NCI-H526 treated with DMSO at 0.1 percent for 48 hours (cell line): ENCODE results near the gene RPL9.
"Not testable (repeated sequence)": the region's sequence is repeated elsewhere in the genome, so short reads cannot be mapped to it uniquely, and the experiment has no call there.

Experiments
- DNase-seq: peaks from one replicate; lab custom pipeline; 2025; lab: John Stamatoyannopoulos, UW

Gene RPL9

GRCh38 chr4:39466747-39467146 lies 8.0 kb upstream of the RPL9 start:
- no peak for DNase-seq

GRCh38 chr4:39464886-39465501 lies 6.3 kb upstream of the RPL9 start:
- DNase-seq: no peak

GRCh38 chr4:39458161-39458504 lies 589 bp downstream of the RPL9 start:
- not testable (repeated sequence) for DNase-seq

- no peak for DNase-seq
These were observed 1.6 kb downstream of the RPL9 start for GRCh38 chr4:39456946-39457763.

GRCh38 chr4:39455486-39455885 lies 3.2 kb downstream of the RPL9 start:
- no peak for DNase-seq

GRCh38 chr4:39453738-39454137 lies 5.0 kb downstream of the RPL9 start:
- DNase-seq: no peak

GRCh38 chr4:39452860-39453587 lies 5.7 kb downstream of the RPL9 start:
- DNase-seq: no peak

- no peak for DNase-seq
These were observed 6.4 kb downstream of the RPL9 start for GRCh38 chr4:39452153-39452859.

GRCh38 chr4:39451423-39452023 lies 7.2 kb downstream of the RPL9 start:
- no peak for DNase-seq

- DNase-seq: no peak
These were observed 8.1 kb downstream of the RPL9 start for GRCh38 chr4:39450618-39451017.

- DNase-seq: no peak
These were observed 11.7 kb downstream of the RPL9 start for GRCh38 chr4:39446842-39447573.

GRCh38 chr4:39446483-39446841 lies 12.3 kb downstream of the RPL9 start:
- no peak for DNase-seq

GRCh38 chr4:39442998-39443397 lies 15.7 kb downstream of the RPL9 start:
- DNase-seq: no peak

- DNase-seq: no peak
These were observed 17.1 kb downstream of the RPL9 start for GRCh38 chr4:39441593-39441992.

GRCh38 chr4:39435659-39436563 lies 22.8 kb downstream of the RPL9 start:
- no peak for DNase-seq

- DNase-seq: no peak
These were observed 24.7 kb downstream of the RPL9 start for GRCh38 chr4:39433878-39434492.

- no peak for DNase-seq
These were observed 29.0 kb downstream of the RPL9 start for GRCh38 chr4:39429476-39430334.

GRCh38 chr4:39427520-39428114 lies 31.1 kb downstream of the RPL9 start:
- no peak for DNase-seq

GRCh38 chr4:39426728-39427127 lies 32.0 kb downstream of the RPL9 start:
- no peak for DNase-seq
